Activated CD4-positive, alpha-beta memory T cell treated with anti-CD3 and anti-CD28 coated beads, Interleukin-2, amount 10 ng/mL, durations not matched to agents 7 days and 5 days (primary cell): Measurements from ENCODE around the gene TDRD9. TPM values are rescaled to one million over a fixed set of nuclear protein-coding genes. Genes with fewer than 3 reads are reported as not detected.
A peak's percentile ranks its signal among the peaks of the same experiment; 100 is the strongest.
"Not testable (repeated sequence)": the region's sequence is repeated elsewhere in the genome, so short reads cannot be mapped to it uniquely, and the experiment has no call there.

Source experiments
- CTCF ChIA-PET: fragments of 350-600 bp; sonication (Branson Sonifier 250); formaldehyde crosslinking; loops from one replicate; lab custom pipeline; 2021; ENCODE audit warnings: antibody characterized with exemption, inconsistent platforms; lab: Charles Lee
- POLR2A ChIA-PET: fragments of 350-600 bp; sonication (Branson Sonifier 250); formaldehyde crosslinking; loops from one replicate; lab custom pipeline; 2021; ENCODE audit warnings: antibody characterized with exemption; lab: Charles Lee
- DNase-seq: peaks from one replicate; pipeline ENCODE4 v3.0.0-alpha.2; 2020
- H3K27ac Mint-ChIP-seq: one replicate; pipeline ENCODE4 v1.8.0; 2021; ENCODE audit warnings: mild to moderate bottlenecking, mixed read lengths
- H3K27me3 Mint-ChIP-seq: one replicate; pipeline ENCODE4 v1.8.0; 2021; ENCODE audit warnings: mixed read lengths
- H3K36me3 Mint-ChIP-seq: one replicate; pipeline ENCODE4 v1.8.0; 2021; ENCODE audit warnings: low read depth, mixed read lengths
- H3K4me1 Mint-ChIP-seq: one replicate; pipeline ENCODE4 v1.8.0; 2021; ENCODE audit warnings: mixed read lengths
- H3K4me3 Mint-ChIP-seq: one replicate; pipeline ENCODE4 v1.8.0; 2021; ENCODE audit warnings: mild to moderate bottlenecking, mixed read lengths
- H3K9me3 Mint-ChIP-seq: one replicate; pipeline ENCODE4 v1.8.0; 2021; ENCODE audit warnings: mixed read lengths
- total RNA-seq, 2 experiments: library from RNA; stranded (reverse); gene quantifications; one replicate each; pipeline ENCODE4 v1.2.3, GENCODE V29; 2021

Gene TDRD9
- total RNA-seq, 2 experiments from 2014 or later: 0.08 to 0.13 TPM

DNA sequence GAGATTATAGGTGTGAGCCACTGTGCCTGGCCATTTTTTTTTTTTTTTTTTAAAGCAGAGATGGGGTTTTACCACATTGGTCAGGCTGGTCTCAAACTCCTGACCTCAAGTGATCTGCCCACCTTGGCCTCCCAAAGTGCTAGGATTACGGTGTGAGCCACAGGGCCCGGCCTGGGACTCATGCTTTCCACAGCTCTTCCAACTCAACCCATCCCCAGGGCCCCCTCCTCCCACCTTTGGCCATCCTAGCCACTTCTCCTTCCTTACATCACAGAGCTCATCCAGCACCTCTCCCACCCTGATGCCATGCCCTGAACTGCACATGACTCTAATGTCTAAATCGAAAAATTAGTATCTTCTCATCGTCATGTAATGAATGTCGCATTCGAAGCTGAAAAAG lies 12.6 kb upstream of the TDRD9 start:
- H3K36me3 Mint-ChIP-seq: peaks cover 24% of the 10 kb centered on the region
- POLR2A ChIA-PET: no interaction called here
- no peaks in the 10 kb centered on the region for H3K9me3 Mint-ChIP-seq
- no peak for DNase-seq
- H3K27me3 Mint-ChIP-seq: no peaks in the 10 kb centered on the region
- no peak overlapping the region for H3K27ac Mint-ChIP-seq
- CTCF ChIA-PET: interaction anchor here (1.1 to 1.6 kb wide), 2 partner anchors 12 to 15 kb away, joined by 5 to 6 read pairs; no protein-coding TSS in a partner anchor
- H3K4me1 Mint-ChIP-seq: peaks cover 8% of the 10 kb centered on the region
- H3K4me3 Mint-ChIP-seq: no peak overlapping the region

DNA sequence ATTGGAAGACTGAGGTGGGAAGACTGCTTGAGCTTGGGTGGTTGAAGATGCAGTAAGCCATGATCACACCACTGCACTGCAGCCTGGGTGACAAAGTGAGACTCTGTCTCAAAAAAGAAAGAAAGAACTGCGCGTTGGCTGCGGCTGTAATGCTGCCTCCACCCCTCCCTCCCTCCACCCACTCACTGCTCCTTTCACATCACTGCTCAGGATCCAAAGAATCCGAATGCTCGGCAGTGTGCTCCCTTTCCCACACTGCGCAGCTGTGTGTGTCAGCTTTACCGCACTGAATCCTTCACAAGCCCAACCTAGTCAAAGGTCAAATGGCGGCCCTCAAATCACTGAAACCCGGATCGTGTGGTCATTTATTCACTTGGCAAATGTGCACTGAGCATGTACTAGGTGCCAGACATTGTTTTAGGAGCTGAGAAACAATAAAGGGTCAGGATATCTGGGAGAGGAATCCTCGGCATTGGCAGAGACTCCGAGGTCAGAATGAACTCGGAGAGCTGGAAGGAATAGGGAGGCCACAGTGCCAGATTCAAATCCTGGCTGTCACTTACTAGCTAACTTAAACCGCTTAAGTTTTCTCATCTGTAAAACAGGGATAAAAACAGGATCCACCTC lies 11.5 kb upstream of the TDRD9 start:
- Mint-ChIP-seq H3K27ac (no peak overlapping the region), H3K9me3 (no peaks in the 10 kb centered on the region), H3K27me3 (no peaks in the 10 kb centered on the region), H3K36me3 (peaks cover 27% of the 10 kb centered on the region), H3K4me1 (peaks cover 13% of the 10 kb centered on the region), H3K4me3 (no peak overlapping the region)
- no peak for DNase-seq
- CTCF ChIA-PET: interaction anchor here (1.1 to 2.7 kb wide), 3 partner anchors 12 to 108 kb away, joined by 5 to 8 read pairs (median 5); no protein-coding TSS in a partner anchor
- POLR2A ChIA-PET: no interaction called here

GRCh38 chr14:103920981-103921854 lies 7.0 kb upstream of the TDRD9 start:
- H3K4me3 Mint-ChIP-seq: peak overlapping the region; percentile 93
- no peaks in the 10 kb centered on the region for H3K9me3 Mint-ChIP-seq
- CTCF ChIA-PET: interaction anchor here (0.7 to 3.9 kb wide), 15 partner anchors 9 to 157 kb away, joined by 3 to 26 read pairs (median 4); partner anchors contain the start of gene RD3L
- peaks cover 12% of the 10 kb centered on the region for H3K4me1 Mint-ChIP-seq
- DNase-seq: peak; percentile 95
- POLR2A ChIA-PET: interaction anchor here (1.0 kb wide), 2 partner anchors 21 to 110 kb away, joined by 3 read pairs; partner anchors contain the start of gene RD3L
- peak overlapping the region; percentile 68 for H3K27ac Mint-ChIP-seq
- H3K36me3 Mint-ChIP-seq: peaks cover 5% of the 10 kb centered on the region
- H3K27me3 Mint-ChIP-seq: peaks cover 12% of the 10 kb centered on the region

DNA sequence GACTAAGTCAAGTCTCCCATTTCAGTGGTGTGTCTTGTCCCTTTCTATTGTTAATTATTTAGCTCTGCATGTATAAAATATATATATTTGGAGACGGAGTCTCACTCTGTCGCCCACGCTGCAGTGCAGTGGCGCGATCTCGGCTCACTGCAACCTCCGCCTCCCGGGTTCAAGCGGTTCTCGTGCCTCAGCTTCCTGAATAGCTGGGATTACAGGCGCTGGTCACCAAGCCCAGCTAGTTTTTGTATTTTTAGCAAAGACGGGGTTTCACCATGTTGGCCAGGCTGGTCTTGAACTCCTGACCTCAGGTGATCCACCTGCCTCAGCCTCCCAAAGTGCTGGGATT lies 6.4 kb upstream of the TDRD9 start:
- Mint-ChIP-seq H3K27me3 (peaks cover 12% of the 10 kb centered on the region), H3K4me1 (peaks cover 12% of the 10 kb centered on the region), H3K4me3 (peak overlapping the region; percentile 93)
- DNase-seq, POLR2A ChIA-PET, H3K27ac Mint-ChIP-seq, H3K9me3 Mint-ChIP-seq, H3K36me3 Mint-ChIP-seq: not testable (repeated sequence)
- CTCF ChIA-PET: interaction anchor here (0.5 to 3.9 kb wide), 9 partner anchors 10 to 114 kb away, joined by 3 to 26 read pairs (median 4); no protein-coding TSS in a partner anchor

DNA sequence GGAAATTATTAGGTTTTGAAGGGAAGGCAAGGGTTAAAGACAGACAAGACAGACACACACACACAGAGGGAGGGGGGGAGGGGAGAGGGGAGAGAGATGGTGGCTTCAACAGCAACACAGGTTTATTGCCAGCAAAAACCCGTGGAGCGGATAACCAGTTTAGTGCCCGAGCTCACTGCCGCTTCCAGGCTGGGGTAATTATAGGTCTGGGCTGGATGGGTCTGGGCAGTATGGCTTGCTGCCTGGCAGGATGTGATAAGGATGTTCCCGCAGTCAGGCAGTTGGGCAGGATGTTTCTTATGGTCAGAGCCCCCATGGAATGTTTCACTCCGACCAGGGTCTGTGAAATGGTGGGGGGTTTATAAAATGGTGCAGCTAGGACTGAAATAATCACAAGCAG lies 4.4 kb upstream of the TDRD9 start:
- ChIA-PET CTCF (interaction anchor here (1.6 kb wide), 1 partner anchor 21 kb away, joined by 3 read pairs; no protein-coding TSS in a partner anchor), POLR2A (interaction anchor here (0.6 kb wide), 1 partner anchor 10 kb away, joined by 4 read pairs; no protein-coding TSS in a partner anchor)
- no peaks in the 10 kb centered on the region for H3K9me3 Mint-ChIP-seq
- H3K4me3 Mint-ChIP-seq: no peak overlapping the region
- peaks cover 12% of the 10 kb centered on the region for H3K27me3 Mint-ChIP-seq
- peaks cover 12% of the 10 kb centered on the region for H3K4me1 Mint-ChIP-seq
- H3K36me3 Mint-ChIP-seq: peaks cover 3% of the 10 kb centered on the region
- DNase-seq: no peak
- H3K27ac Mint-ChIP-seq: no peak overlapping the region

DNA sequence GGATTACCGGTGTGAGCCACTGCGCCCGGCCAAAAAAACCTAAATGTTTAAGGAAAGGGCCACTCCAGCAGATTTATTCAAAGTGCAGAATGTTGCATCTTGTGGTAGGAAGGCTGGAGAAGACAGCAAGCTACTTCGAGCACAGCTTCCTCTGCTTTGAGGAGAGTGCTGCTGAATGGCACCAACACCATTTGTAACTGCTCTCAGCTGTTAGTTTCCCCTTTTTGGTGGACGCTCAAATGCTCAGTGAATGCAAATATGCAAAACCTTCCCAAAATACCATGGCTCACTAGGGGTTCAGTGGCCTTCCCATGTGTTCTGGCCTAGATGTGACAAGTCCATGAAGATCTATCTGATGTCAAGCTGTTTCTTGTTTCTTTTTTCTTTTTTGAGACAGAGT lies 2.9 kb upstream of the TDRD9 start:
- peaks cover 12% of the 10 kb centered on the region for H3K27me3 Mint-ChIP-seq
- no peak overlapping the region for H3K4me3 Mint-ChIP-seq
- DNase-seq: no peak
- POLR2A ChIA-PET: no interaction called here
- peaks cover 8% of the 10 kb centered on the region for H3K4me1 Mint-ChIP-seq
- no peak overlapping the region for H3K27ac Mint-ChIP-seq
- peaks cover 3% of the 10 kb centered on the region for H3K36me3 Mint-ChIP-seq
- CTCF ChIA-PET: interaction anchor here (3.0 kb wide), 1 partner anchor 25 kb away, joined by 13 read pairs; no protein-coding TSS in a partner anchor
- H3K9me3 Mint-ChIP-seq: no peaks in the 10 kb centered on the region

DNA sequence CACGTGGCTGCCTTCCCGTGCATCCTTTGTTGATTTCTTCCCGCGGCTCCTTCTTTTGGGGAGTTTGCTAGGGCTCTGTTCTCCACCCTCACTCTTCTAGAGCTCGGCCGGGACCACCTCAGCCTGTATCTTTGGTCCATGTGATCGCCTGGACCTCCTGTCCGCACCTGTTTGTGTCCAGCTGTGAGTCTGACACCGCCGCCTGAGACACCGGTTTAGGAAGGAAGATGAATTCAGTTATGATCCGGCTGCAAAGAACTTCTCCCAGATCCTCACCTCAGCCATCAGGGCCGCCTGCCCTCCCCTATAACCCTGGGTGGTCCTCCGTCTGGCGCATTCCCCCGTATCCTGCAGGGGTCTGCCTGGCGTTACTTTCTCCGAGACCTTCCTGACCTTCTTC lies 690 bp upstream of the TDRD9 start:
- ChIA-PET CTCF (interaction anchor here (3.0 kb wide), 1 partner anchor 27 kb away, joined by 13 read pairs; no protein-coding TSS in a partner anchor), POLR2A (no interaction called here)
- peaks cover 2% of the 10 kb centered on the region for H3K4me1 Mint-ChIP-seq
- no peak overlapping the region for H3K4me3 Mint-ChIP-seq
- H3K27me3 Mint-ChIP-seq: peaks cover 12% of the 10 kb centered on the region
- H3K9me3 Mint-ChIP-seq: no peaks in the 10 kb centered on the region
- no peak for DNase-seq
- H3K27ac Mint-ChIP-seq: no peak overlapping the region
- H3K36me3 Mint-ChIP-seq: no peaks in the 10 kb centered on the region

- Mint-ChIP-seq H3K27ac (no peak overlapping the region), H3K9me3 (no peaks in the 10 kb centered on the region), H3K4me1 (no peaks in the 10 kb centered on the region), H3K4me3 (no peak overlapping the region), H3K36me3 (no peaks in the 10 kb centered on the region), H3K27me3 (peaks cover 2% of the 10 kb centered on the region)
- no peak for DNase-seq
- CTCF ChIA-PET: interaction anchor here (1.3 kb wide), 1 partner anchor 29 kb away, joined by 6 read pairs; no protein-coding TSS in a partner anchor
- POLR2A ChIA-PET: no interaction called here
Measured at GRCh38 chr14:103930051-103930604, 1.9 kb downstream of the TDRD9 start.

DNA sequence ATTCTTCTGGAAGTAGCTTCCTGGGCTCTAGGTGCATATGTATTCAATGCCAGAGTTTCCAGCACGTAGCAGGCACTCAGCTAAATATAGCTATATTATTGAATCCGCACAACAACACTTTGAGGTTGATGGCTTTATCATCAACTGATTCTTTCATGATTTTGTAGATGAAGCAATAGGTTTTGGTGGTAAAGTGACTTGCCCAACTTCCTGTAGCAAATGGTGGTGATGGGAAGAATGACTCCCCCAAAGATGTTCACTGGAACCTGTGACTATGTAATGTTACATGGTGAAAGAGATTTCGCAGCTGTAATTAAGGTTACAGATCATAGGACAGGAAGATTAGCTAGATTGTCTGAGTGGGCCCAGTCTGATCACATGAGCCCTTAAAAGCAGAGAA lies 3.2 kb downstream of the TDRD9 start:
- no peaks in the 10 kb centered on the region for H3K27me3 Mint-ChIP-seq
- ChIA-PET POLR2A (no interaction called here), CTCF (interaction anchor here (1.2 to 1.3 kb wide), 2 partner anchors 10 to 30 kb away, joined by 3 to 4 read pairs; a partner anchor contains a TSS)
- no peaks in the 10 kb centered on the region for H3K36me3 Mint-ChIP-seq
- H3K9me3 Mint-ChIP-seq: no peaks in the 10 kb centered on the region
- H3K27ac Mint-ChIP-seq: no peak overlapping the region
- H3K4me3 Mint-ChIP-seq: no peak overlapping the region
- DNase-seq: no peak
- H3K4me1 Mint-ChIP-seq: no peaks in the 10 kb centered on the region

GRCh38 chr14:103932791-103933490 lies 4.7 kb downstream of the TDRD9 start:
- Mint-ChIP-seq H3K9me3 (no peaks in the 10 kb centered on the region), H3K4me3 (no peak overlapping the region), H3K27ac (no peak overlapping the region), H3K27me3 (no peaks in the 10 kb centered on the region), H3K36me3 (no peaks in the 10 kb centered on the region), H3K4me1 (no peaks in the 10 kb centered on the region)
- no peak for DNase-seq
- POLR2A ChIA-PET: no interaction called here
- CTCF ChIA-PET: no interaction called here

DNA sequence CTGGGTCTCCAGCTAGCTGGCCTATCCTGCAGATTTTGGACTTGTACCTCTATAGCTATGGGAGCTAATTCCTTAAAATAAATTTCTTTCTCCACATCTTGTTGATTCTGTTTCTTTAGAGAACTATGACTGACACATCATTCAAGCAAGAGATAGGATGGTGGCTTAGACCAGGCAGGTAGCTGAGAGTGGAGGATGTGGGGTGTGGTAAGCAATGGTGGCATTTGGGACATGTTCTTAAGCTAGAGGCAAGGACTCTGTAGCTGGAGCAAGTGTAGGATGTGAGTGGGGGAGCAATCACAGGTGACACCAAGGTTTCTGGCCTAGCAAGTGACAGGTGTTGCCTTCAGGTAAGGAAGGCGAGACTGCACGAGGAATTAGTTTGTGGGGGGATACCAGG lies 6.8 kb downstream of the TDRD9 start:
- peaks cover 5% of the 10 kb centered on the region for H3K27me3 Mint-ChIP-seq
- CTCF ChIA-PET: interaction anchor here (0.6 to 1.1 kb wide), 2 partner anchors 13 to 964 kb away, joined by 3 to 4 read pairs; no protein-coding TSS in a partner anchor
- H3K9me3 Mint-ChIP-seq: no peaks in the 10 kb centered on the region
- no peak overlapping the region for H3K27ac Mint-ChIP-seq
- H3K36me3 Mint-ChIP-seq: no peaks in the 10 kb centered on the region
- H3K4me3 Mint-ChIP-seq: no peak overlapping the region
- POLR2A ChIA-PET: interaction anchor here (1.1 kb wide), 1 partner anchor 13 kb away, joined by 3 read pairs; no protein-coding TSS in a partner anchor
- DNase-seq: no peak
- no peaks in the 10 kb centered on the region for H3K4me1 Mint-ChIP-seq

DNA sequence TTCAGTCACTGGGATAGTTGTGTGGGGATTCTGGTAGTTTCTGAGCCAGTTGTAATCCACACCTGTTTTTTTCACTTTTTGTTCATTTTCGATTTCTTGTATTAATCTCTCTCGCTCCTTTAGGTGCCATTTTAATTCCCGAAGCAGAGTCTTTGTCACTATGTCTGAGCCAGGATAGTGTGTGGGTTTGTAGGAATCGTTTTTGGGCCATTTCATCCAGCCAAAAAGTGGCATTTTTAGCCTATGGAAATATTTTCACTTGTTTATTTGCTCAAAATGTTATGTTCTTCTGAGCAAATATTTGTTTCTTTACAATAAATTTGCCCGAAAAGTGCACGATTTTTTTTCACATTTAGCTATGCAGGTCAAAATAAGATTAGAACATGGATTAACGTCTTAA lies 13.2 kb downstream of the TDRD9 start:
- Mint-ChIP-seq H3K4me1 (no peaks in the 10 kb centered on the region), H3K36me3 (no peaks in the 10 kb centered on the region), H3K4me3 (no peak overlapping the region), H3K9me3 (no peaks in the 10 kb centered on the region), H3K27me3 (peaks cover 36% of the 10 kb centered on the region), H3K27ac (no peak overlapping the region)
- ChIA-PET POLR2A (no interaction called here), CTCF (interaction anchor here (1.0 to 1.4 kb wide), 2 partner anchors 21 to 32 kb away, joined by 3 to 4 read pairs; no protein-coding TSS in a partner anchor)
- no peak for DNase-seq
